OCI-LY1 (cell line): ENCODE data around the gene RPL23.

Experiments used
- H2AFZ ChIP-seq: fragments of 200-600 bp; sonication (generic), shearing (Covaris generic); 2 replicates; pipeline ENCODE4 v1.6.0; 2014; ENCODE audit warnings: antibody characterized with exemption, mild to moderate bottlenecking, low read length
- H3F3A ChIP-seq: fragments of 200-600 bp; sonication (generic), shearing (Covaris generic); 2 replicates; pipeline ENCODE4 v1.6.0; 2014; ENCODE audit warnings: mild to moderate bottlenecking, antibody characterized with exemption, low read length, moderate library complexity; ENCODE audit not compliant: insufficient read depth
- H3K27ac ChIP-seq: fragments of 200-600 bp; sonication (generic); 2 replicates; pipeline ENCODE4 v1.5.1; 2014; ENCODE audit warnings: low read length, mixed run types, mild to moderate bottlenecking, low read depth; ENCODE audit not compliant: poor library complexity, severe bottlenecking
- H3K27me3 ChIP-seq: fragments of 200-600 bp; sonication (generic); 2 replicates; pipeline ENCODE4 v1.6.0; 2014; ENCODE audit warnings: antibody characterized with exemption, mild to moderate bottlenecking, low read length, moderate library complexity; ENCODE audit not compliant: insufficient read depth
- H3K36me3 ChIP-seq: fragments of 200-600 bp; sonication (generic); 2 replicates; pipeline ENCODE4 v1.6.1; 2014; ENCODE audit warnings: mild to moderate bottlenecking, antibody characterized with exemption, low read length, moderate library complexity, mixed read lengths; ENCODE audit not compliant: insufficient read depth
- H3K4me1 ChIP-seq: fragments of 200-600 bp; sonication (generic); 2 replicates; pipeline ENCODE4 v1.5.1; 2014; ENCODE audit warnings: mild to moderate bottlenecking, low read length, moderate library complexity; ENCODE audit not compliant: insufficient read depth, severe bottlenecking
- H3K4me2 ChIP-seq: fragments of 200-600 bp; sonication (generic), shearing (Covaris generic); 2 replicates; pipeline ENCODE4 v1.6.1; 2014; ENCODE audit warnings: low read length
- H3K4me3 ChIP-seq: fragments of 200-600 bp; sonication (generic); 2 replicates; pipeline ENCODE4 v1.5.1; 2014; ENCODE audit warnings: low read length, low read depth, mild to moderate bottlenecking, mixed read lengths; ENCODE audit not compliant: poor library complexity, severe bottlenecking
- H3K79me2 ChIP-seq: fragments of 200-600 bp; shearing (Covaris generic); 2 replicates; pipeline ENCODE4 v1.6.1; 2016; ENCODE audit warnings: mixed run types, low read length, mixed read lengths; ENCODE audit not compliant: insufficient read depth
- H3K9ac ChIP-seq: fragments of 200-600 bp; sonication (generic), shearing (Covaris generic); 2 replicates; pipeline ENCODE4 v1.6.1; 2014; ENCODE audit warnings: mild to moderate bottlenecking, low read length, mixed read lengths
- H3K9me2 ChIP-seq: fragments of 200-600 bp; sonication (generic), shearing (Covaris generic); 2 replicates; pipeline ENCODE4 v1.6.1; 2014; ENCODE audit warnings: low read depth, mild to moderate bottlenecking, low read length, mixed read lengths
- H3K9me3 ChIP-seq: fragments of 200-600 bp; shearing (Covaris generic); 2 replicates; pipeline ENCODE4 v1.6.1; 2014; ENCODE audit warnings: low read length, mixed read lengths
- H4K20me1 ChIP-seq: fragments of 200-600 bp; sonication (generic), shearing (Covaris generic); 2 replicates; pipeline ENCODE4 v1.6.0; 2016; ENCODE audit warnings: mild to moderate bottlenecking, low read length; ENCODE audit not compliant: insufficient read depth
- CTCF ChIP-seq: fragments of 200-600 bp; sonication (generic), shearing (Covaris generic); IDR thresholded peaks from 2 replicates; pipeline ENCODE4 v1.5.1; 2017; ENCODE audit warnings: mild to moderate bottlenecking, antibody characterized with exemption, low read length, moderate library complexity, mixed read lengths
- EZH2 ChIP-seq: fragments of 200-600 bp; sonication (generic), shearing (Covaris generic); IDR thresholded peaks from 2 replicates; pipeline ENCODE4 v1.8.0; 2017; ENCODE audit warnings: borderline replicate concordance, mixed run types, mild to moderate bottlenecking, antibody characterized with exemption, low read length, moderate library complexity, mixed read lengths

RPL23 gene

DNA sequence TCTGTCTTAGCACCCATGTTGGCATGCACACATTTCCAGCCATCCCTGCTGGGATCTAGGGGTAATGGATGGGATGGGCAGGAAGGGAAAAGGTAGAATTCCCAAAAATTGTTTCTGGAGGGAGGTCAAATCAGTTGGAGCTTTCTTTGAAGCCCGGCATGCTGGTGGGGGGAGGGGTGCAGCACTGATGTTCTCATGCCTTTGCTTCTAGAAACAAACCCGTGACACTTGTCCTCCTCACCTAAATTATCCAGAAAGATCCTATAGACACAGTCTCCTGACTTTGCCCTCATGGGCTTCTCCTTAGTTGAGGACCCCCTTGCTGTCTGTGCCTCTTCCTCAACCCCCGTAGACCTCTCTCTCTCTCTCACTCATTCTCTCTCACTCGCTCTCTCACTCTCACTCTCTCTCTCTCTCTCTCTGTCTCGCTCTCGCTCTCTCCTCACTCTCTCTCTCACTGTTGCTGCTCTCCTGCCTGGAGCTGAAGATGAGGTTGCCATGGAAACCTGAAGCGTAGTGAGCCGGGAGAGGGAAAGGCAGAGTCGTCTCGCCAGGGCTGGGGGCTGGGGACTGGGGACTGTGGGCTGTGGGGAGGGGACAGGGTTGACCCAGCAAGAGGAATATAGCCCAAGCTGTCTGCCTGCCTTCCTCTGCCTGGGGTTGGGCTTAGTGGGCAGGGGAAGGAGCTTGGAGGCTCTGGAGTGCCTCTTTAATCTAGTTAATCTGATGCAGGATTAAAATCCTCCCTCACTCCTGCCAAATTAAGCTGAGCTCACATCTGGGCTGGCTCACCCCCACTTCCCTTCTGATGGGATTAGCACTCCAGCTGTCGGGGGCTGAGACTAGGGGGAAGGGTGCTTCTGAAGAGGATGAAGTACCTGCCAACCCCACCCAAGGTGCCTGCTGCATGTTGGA is 32.5 kb upstream of the RPL23 start:
- H3K27ac ChIP-seq = peak overlapping the region; percentile 36
- H3K4me3 ChIP-seq = no peak overlapping the region
- peaks cover 73% of the 10 kb centered on the region for H3K4me1 ChIP-seq
- no peak overlapping the region; the same call in 1 of the 2 replicates for H3K9ac ChIP-seq
- no peaks in the 10 kb centered on the region for H4K20me1 ChIP-seq
- 0 out of 2 replicates have a peak, but pooled peaks cover 5% of the 10 kb centered on the region for H3K79me2 ChIP-seq
- no peaks in the 10 kb centered on the region for H3K27me3 ChIP-seq
- H3K9me3 ChIP-seq = no peaks in the 10 kb centered on the region
- peaks cover 26% of the 10 kb centered on the region; the same call in 1 of the 2 replicates for H3K36me3 ChIP-seq
- H2AFZ ChIP-seq = no peak overlapping the region
- no peaks in the 10 kb centered on the region for H3K9me2 ChIP-seq
- no peaks in the 10 kb centered on the region for H3F3A ChIP-seq
- TF ChIP-seq EZH2 = no peak
- peak overlapping the region; percentile 16; the same call in 1 of the 2 replicates for H3K4me2 ChIP-seq

- Histone ChIP-seq H3K9me3 (no peaks in the 10 kb centered on the region), H3K27me3 (no peaks in the 10 kb centered on the region), H3K36me3 (peaks cover 31% of the 10 kb centered on the region), H3F3A (no peaks in the 10 kb centered on the region; the same call in 1 of the 2 replicates), H3K4me2 (peak overlapping the region; percentile 9; the same call in 1 of the 2 replicates), H3K4me1 (peaks cover 70% of the 10 kb centered on the region), H3K9ac (no peak overlapping the region; the same call in 1 of the 2 replicates), H3K79me2 (0 out of 2 replicates have a peak, but pooled peaks cover 5% of the 10 kb centered on the region), H3K9me2 (no peaks in the 10 kb centered on the region), H3K27ac (peak overlapping the region; percentile 36), H4K20me1 (no peaks in the 10 kb centered on the region), H2AFZ (no peak overlapping the region), H3K4me3 (no peak overlapping the region)
- TF ChIP-seq CTCF (no peak), EZH2 (no peak)
Observed at GRCh38 chr17:38885044-38885727, 31.7 kb upstream of the RPL23 start.

DNA sequence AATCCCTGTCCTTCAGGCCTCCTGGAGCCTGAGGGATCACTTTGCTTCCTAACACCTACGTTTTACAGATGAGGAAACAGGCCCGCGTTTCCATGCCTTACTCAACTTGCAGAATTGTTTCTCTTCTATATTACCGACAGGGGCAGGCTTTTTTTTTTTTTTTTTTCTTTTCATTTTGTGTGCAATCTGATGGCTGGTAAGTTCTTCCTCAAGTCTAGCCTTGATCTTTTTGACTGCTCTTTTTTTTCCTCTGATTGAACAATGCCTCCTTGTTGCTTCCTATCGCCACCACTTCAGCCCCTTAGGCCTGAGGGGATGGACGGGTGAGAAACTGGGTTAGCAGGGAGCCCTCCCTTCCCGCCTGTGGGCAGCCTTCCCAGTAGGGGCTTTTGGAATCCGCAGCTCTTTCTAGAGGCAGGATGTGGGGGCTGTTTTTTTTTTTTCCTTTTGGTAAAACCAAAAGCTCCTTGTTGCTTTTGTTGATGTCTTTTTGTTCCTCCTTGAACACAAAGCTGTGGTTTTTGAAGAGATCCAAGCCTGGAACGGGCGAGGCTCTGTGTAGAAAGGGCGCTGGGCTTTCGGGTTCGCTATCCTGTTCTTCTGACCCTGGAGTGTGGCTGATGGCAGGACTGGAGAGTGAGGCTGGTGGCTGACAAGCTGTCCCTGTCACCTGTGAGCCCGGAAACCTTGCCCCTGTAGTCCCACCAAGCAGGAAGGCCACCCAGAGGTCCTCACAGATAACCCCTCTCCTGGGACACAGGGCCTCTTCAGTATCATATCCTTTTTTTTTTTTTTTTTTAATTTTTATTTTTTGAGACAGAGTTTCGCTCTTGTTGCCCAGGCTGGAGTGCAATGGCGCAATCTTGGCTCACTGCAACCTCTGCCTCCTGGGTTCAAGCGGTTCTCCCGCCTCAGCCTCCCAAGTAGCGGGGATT is 30.3 kb upstream of the RPL23 start:
- H3K9me3 ChIP-seq = no peaks in the 10 kb centered on the region
- H3K79me2 ChIP-seq = 0 out of 2 replicates have a peak, but pooled peaks cover 5% of the 10 kb centered on the region
- no peak overlapping the region for H3K9ac ChIP-seq
- no peak overlapping the region for H3K4me2 ChIP-seq
- TF ChIP-seq EZH2 (no peak), CTCF (no peak; the same call in 1 of the 2 replicates)
- H4K20me1 ChIP-seq = no peaks in the 10 kb centered on the region
- peaks cover 38% of the 10 kb centered on the region for H3K36me3 ChIP-seq
- peak overlapping the region; percentile 44 for H3K27ac ChIP-seq
- no peaks in the 10 kb centered on the region; the same call in 1 of the 2 replicates for H3F3A ChIP-seq
- H3K4me1 ChIP-seq = peaks cover 62% of the 10 kb centered on the region
- H3K9me2 ChIP-seq = no peaks in the 10 kb centered on the region
- H3K27me3 ChIP-seq = no peaks in the 10 kb centered on the region
- no peak overlapping the region for H3K4me3 ChIP-seq
- no peak overlapping the region for H2AFZ ChIP-seq
